IPS-15b (cell line): ENCODE results near the gene BTNL2.

ENCODE experiments used
- H3K27me3 ChIP-seq: one replicate; pipeline ENCODE4 v1.6.1; 2013; ENCODE audit warnings: low read length; ENCODE audit not compliant: control insufficient read depth, insufficient read depth
- H3K36me3 ChIP-seq: one replicate; pipeline ENCODE4 v1.6.1; 2013; ENCODE audit warnings: low read length; ENCODE audit not compliant: control insufficient read depth, insufficient read depth
- H3K4me1 ChIP-seq: one replicate; pipeline ENCODE4 v1.6.1; 2013; ENCODE audit warnings: mild to moderate bottlenecking, low read length; ENCODE audit not compliant: control insufficient read depth, insufficient read depth
- H3K4me3 ChIP-seq: one replicate; pipeline ENCODE4 v1.5.1; 2013; ENCODE audit warnings: low read depth, low read length
- H3K9ac ChIP-seq: one replicate; pipeline ENCODE4 v1.6.1; 2013; ENCODE audit warnings: low read depth, mild to moderate bottlenecking, low read length
- H3K9me3 ChIP-seq: one replicate; pipeline ENCODE4 v1.6.1; 2013; ENCODE audit warnings: mild to moderate bottlenecking, low read length; ENCODE audit not compliant: control insufficient read depth, insufficient read depth

Gene BTNL2

DNA sequence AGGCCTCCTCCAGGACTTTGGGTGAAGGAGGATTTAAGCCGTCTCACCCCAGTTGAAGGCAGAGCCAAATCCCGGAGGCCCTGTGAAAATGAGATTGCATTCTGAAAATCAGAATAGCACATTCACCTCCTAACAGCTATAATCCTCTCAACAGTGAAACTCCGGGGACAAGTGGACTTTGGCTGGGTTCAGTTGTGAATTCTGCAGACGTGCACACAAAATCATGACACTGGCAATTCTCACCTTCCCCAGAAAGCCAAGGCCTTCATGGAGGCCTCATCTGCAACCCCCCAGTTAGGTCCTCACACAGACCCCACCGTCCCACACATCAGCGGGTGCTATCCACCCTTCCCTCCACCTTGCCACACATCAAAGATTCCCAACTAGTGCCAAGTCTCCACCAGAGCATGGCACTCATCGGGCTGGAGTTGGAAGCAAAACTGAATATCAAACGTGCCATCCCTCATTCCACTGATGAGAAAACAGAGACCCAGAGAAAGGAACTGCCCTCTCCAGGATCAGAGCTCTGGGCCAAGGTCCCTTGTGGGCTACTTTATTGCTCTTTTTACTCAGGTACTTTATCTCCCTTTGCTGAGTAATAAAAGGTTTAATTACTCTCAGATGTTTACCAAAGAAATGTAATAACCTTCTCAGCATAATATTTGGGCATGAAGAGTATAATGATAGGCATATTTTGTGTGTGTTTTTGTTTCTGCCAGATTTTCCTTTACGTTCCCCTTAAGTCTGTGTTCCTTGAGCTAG is 4.8 kb upstream of the BTNL2 start:
- Histone ChIP-seq H3K9me3 (no peaks in the 10 kb centered on the region), H3K4me1 (peaks cover 6% of the 10 kb centered on the region), H3K27me3 (peaks cover 14% of the 10 kb centered on the region), H3K4me3 (no peak overlapping the region), H3K36me3 (no peaks in the 10 kb centered on the region), H3K9ac (no peak overlapping the region)

DNA sequence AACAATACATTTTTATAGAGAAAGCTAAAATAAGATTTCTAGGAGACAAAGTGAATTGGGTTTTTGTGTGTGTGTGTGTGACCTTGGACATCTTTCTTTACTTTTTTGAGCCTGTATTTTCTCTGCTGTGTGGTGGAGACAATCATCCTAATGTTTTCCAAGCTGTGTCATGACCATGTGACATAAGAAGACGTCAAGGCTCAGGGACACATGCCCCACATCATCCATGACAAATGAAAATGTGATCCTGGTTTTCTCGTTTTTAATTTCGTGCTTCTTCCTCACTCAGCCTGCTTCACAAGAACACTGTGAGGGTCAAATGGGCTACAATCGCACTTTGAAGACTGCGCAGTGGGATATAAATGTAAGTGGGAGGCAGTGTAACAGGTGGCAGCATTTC is 3.9 kb upstream of the BTNL2 start:
- H3K4me1 ChIP-seq, result peaks cover 6% of the 10 kb centered on the region
- no peaks in the 10 kb centered on the region for H3K9me3 ChIP-seq
- peaks cover 14% of the 10 kb centered on the region for H3K27me3 ChIP-seq
- H3K36me3 ChIP-seq, result no peaks in the 10 kb centered on the region
- no peak overlapping the region for H3K9ac ChIP-seq
- H3K4me3 ChIP-seq, result no peak overlapping the region

DNA sequence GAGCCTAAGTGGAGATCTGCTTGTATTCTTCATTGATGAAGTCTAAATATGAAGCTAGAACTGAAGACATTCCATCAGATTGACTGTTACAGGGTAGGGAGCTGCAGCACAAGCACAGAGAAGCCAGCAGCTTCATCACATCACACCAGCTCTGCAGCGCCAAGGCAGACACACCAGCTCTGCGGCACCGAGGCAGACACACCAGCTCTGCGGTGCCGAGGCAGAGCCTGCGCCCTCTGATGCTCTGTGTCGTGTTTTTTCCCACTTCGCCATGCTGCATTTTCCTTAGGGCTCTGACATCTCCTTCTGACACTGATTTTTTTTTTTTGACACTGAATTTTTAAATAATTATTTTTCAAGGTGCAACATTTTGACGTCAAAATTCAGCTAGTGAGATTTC is 784 bp downstream of the BTNL2 start:
- Histone ChIP-seq H3K9me3 (no peaks in the 10 kb centered on the region), H3K4me3 (no peak overlapping the region), H3K36me3 (no peaks in the 10 kb centered on the region), H3K4me1 (peaks cover 3% of the 10 kb centered on the region), H3K9ac (no peak overlapping the region), H3K27me3 (no peaks in the 10 kb centered on the region)

DNA sequence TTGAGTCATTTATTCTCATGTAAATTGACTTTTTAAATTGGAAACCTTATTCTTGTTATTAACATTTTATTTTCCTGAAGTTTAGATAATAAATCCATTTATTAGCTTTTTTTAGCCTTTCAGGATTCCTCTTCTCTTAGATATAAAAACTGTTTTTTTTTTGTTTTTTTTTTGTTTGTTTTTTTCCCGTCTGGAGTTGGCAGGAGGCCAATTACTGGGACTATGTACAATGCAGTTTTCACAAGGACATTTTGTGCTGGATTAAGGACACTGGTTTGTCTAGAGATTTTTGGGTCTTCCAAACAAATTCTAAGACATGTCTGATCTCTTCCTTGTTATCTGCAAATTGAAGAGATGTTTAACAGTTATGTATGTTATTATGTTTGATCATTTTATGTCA is 1.3 kb downstream of the BTNL2 start:
- Histone ChIP-seq H3K9me3 (no peaks in the 10 kb centered on the region), H3K9ac (no peak overlapping the region), H3K36me3 (no peaks in the 10 kb centered on the region), H3K4me3 (no peak overlapping the region), H3K4me1 (peaks cover 3% of the 10 kb centered on the region), H3K27me3 (no peaks in the 10 kb centered on the region)

DNA sequence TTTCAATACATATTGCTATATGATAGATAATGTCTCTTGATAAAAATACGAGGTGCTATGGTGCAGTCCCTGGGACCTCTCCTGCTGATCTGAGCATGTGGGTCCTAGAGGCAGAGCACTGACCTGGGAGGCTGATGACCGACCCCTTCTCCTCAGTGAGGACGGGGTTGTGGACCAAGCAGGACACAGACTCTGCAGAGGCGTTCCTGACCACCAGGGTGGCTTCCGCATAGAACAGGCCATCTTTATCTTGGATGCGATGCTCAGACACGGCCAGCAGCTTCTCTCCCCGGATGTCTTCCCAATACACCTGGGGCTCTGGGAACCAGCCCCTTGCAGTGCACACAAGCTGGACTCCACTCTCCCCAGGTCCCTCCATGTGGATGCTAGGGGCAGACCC is 4.2 kb downstream of the BTNL2 start:
- H3K4me1 ChIP-seq, result peaks cover 3% of the 10 kb centered on the region
- no peak overlapping the region for H3K9ac ChIP-seq
- H3K9me3 ChIP-seq, result no peaks in the 10 kb centered on the region
- no peaks in the 10 kb centered on the region for H3K27me3 ChIP-seq
- H3K4me3 ChIP-seq, result no peak overlapping the region
- H3K36me3 ChIP-seq, result no peaks in the 10 kb centered on the region

DNA sequence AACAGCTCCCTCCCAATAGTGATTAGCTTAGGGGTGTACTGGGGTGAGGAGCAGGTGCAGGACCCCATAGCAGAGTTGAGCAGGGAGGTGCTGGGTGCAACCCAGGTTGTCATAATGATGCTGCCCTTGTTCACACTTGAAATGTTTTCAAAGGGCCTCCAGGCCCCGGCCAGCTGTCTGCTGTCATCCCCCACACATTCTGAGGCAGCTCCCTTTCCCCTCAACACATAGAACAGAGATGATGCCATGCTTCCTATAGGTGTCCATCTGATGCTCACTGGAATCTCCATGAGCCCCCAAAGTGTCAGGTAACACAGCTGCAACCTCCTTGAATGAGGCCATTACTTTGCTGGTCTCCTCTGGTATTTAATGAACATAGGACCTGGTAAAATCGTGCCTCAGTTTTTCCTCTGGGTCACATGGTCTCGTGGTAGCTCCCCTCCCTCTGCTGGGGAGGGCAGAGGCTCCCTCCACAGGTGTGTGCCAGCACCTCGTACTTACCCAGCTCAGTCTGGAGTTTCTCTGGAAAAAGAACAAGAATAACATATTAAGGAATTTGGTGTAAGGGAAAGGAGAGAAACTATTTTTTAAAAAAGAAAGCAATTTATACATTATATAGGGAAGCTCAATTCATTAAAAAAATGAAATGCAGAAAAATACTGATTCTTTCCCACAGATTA is 5.6 kb downstream of the BTNL2 start:
- Histone ChIP-seq H3K9me3 (no peaks in the 10 kb centered on the region), H3K36me3 (no peaks in the 10 kb centered on the region), H3K4me1 (no peaks in the 10 kb centered on the region), H3K9ac (no peak overlapping the region), H3K27me3 (no peaks in the 10 kb centered on the region), H3K4me3 (no peak overlapping the region)

DNA sequence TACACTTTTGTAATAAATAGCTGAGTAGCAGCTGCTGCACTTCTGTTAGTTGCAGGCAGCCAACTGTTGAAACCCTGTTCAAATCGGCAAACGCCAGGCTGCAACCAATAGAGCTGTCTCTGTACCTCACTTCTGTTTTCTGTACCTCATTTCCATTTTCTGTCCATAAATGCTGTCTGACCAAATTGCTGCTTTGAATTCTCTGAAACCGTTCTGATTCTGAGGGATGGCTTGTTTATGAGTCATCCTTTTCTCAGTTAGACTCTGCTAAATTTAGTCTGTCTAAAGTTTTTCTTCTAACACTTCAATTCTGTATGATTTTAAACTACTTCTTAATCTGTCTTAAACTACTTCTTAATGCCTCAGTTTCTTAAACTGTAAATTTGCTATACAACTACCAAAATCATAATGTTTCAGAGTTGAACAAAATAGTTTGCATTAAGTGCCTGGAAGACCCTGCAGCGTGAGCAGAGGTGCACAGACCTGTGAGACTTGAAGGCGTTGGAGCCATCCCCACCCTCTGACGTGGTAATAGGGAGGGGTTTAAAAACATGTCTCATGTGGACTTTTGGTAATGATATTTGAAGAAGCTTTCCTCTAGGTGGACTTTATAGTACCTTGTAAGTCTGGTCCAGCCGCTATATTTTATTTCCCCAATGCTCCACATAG is 9.6 kb downstream of the BTNL2 start:
- Histone ChIP-seq H3K27me3 (no peaks in the 10 kb centered on the region), H3K4me1 (no peaks in the 10 kb centered on the region), H3K9ac (no peak overlapping the region), H3K9me3 (no peaks in the 10 kb centered on the region), H3K4me3 (no peak overlapping the region), H3K36me3 (no peaks in the 10 kb centered on the region)

DNA sequence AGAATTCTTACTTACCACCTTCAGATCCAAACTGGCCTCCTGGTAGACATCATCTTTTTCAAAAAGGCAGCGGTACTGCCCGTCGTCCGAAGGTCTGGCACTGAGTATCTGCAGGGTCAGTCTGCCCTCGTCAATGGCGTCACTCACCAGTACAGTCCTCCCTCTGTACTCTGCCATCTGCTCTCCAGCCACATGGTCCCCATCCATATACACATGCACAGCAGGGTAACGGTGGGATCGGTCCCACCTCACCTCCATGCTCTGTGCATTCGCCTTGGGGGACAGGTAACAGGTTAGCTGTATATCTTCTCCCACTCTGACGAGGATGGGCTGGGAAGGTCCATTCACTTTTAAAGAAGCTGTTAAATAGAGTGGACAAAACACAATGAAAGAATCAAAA is 11.0 kb downstream of the BTNL2 start:
- Histone ChIP-seq H3K4me1 (no peaks in the 10 kb centered on the region), H3K4me3 (no peak overlapping the region), H3K9me3 (no peaks in the 10 kb centered on the region), H3K36me3 (no peaks in the 10 kb centered on the region), H3K9ac (no peak overlapping the region), H3K27me3 (no peaks in the 10 kb centered on the region)

DNA sequence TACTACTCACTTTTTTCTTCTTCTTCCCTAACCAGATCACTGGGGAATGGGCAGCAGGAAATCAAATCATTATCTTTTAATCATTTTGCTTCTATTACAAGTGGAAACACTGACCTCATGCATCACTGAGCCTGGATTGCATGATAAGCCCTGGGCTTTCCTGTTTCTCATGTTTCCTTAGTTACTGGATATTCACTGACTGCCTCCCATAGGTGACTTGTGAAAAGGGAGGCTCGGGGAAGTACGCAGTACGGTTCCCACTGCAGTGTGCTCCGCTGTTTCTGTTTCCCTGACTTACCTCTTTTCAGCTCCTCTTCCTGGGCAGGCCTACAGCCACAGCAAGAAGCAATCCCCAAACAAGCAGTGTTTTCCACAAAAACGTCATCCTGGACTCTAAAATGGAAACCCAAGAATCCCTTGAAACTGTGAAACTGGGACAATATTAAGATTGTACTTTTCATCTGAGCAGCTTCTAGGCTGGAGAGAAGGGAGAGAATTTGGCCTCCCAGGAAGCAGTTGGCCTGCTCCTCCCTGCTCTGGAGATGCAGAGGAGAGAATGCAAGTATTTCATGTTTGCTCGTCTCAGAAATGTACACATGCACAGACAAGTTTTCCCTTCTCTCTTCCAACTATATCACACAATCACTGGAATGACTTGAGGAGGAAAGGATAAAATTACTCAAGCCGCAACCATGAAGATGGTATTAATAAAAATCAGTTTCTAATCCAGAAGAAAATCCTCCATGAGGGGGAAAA is 13.1 kb downstream of the BTNL2 start:
- no peaks in the 10 kb centered on the region for H3K9me3 ChIP-seq
- H3K4me1 ChIP-seq, result no peaks in the 10 kb centered on the region
- H3K9ac ChIP-seq, result no peak overlapping the region
- H3K36me3 ChIP-seq, result no peaks in the 10 kb centered on the region
- no peak overlapping the region for H3K4me3 ChIP-seq
- no peaks in the 10 kb centered on the region for H3K27me3 ChIP-seq

DNA sequence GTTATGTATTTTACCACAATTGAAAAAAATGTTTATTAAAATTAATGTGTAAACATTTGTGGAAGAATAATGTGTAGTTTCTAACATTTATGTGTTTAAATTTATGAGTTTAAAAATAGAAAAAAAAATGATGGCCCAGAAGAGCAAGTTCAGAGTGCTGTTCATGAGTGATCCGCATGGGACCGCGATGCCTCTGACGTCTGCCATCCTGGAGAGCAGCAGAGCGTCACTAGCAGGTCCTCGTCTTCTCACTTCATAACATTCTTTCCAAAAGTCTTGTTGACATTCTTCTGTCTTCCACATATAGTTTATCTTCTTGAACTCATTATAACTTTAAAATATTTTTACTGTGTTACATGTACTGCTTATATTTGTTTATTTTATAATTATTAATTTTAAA is 15.5 kb downstream of the BTNL2 start:
- Histone ChIP-seq H3K27me3 (no peaks in the 10 kb centered on the region), H3K4me3 (no peak overlapping the region), H3K9ac (no peak overlapping the region), H3K9me3 (no peaks in the 10 kb centered on the region), H3K4me1 (no peaks in the 10 kb centered on the region), H3K36me3 (no peaks in the 10 kb centered on the region)

DNA sequence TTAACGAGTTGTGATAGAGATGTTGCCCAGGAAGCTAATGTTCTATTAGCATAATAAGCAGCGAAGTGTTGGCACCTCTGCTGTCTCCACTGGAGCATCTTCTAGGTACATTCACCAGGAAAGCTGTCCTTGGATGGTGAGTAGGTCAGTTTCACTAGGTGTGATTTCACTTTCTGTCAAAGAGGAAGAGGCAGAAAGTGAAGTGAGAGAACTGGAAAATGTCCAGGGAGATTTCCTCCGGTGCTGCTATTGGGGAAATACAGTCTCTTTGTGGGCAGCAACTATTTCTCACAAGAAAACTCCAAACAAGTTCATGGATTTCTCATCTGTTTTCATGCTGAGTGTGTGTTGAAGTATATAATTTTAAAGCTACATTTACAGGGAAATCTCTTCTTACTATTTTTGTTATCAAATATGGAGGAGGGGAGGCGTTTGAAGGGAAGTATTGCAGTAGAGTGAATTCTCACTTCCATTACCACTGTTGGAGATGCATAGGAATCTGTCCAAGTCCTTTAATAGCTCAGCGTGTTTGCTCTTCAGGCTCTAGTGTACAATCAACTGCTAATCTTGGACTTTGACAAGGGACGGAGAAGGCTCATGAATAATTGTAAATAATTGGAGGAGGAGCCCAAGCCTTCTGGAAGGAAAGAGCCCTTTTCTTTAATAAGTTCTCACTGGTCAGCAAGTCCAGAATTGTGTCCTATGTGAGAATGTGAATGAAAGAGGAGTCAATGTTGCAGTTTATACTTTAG is 19.2 kb downstream of the BTNL2 start:
- no peaks in the 10 kb centered on the region for H3K27me3 ChIP-seq
- H3K9me3 ChIP-seq, result no peaks in the 10 kb centered on the region
- H3K4me1 ChIP-seq, result no peaks in the 10 kb centered on the region
- H3K36me3 ChIP-seq, result no peaks in the 10 kb centered on the region
- no peak overlapping the region for H3K4me3 ChIP-seq
- no peak overlapping the region for H3K9ac ChIP-seq
